Lower leg skin (tissue), 3 donors: Measurements from ENCODE around the gene IL36G.

ENCODE experiments used
- CTCF ChIP-seq, 3 donors: fragments of 450-650 bp; IDR thresholded peaks; one replicate each; pipeline ENCODE4 v1.5.1; 2016; ENCODE audit warnings: antibody characterized with exemption in 3 of 3, mild to moderate bottlenecking in 3 of 3, moderate library complexity in 2 of 3
- POLR2A ChIP-seq, 2 donors: fragments of 450-650 bp; IDR thresholded peaks; one replicate each; pipeline ENCODE4 v1.6.1; 2016 to 2017; ENCODE audit warnings: antibody characterized with exemption in 2 of 2, mild to moderate bottlenecking in 1 of 2, moderate library complexity in 1 of 2

DNA sequence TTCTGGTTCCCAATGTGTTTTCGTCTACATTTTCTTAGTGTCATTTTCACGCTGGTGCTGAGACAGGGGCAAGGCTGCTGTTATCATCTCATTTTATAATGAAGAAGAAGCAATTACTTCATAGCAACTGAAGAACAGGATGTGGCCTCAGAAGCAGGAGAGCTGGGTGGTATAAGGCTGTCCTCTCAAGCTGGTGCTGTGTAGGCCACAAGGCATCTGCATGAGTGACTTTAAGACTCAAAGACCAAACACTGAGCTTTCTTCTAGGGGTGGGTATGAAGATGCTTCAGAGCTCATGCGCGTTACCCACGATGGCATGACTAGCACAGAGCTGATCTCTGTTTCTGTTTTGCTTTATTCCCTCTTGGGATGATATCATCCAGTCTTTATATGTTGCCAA, 7.3 kb downstream of the IL36G start:
- TF ChIP-seq CTCF (IDR thresholded peaks at IDR 0.05) (no peak), POLR2A (IDR thresholded peaks at IDR 0.05) (no peak)
